OCI-LY3 (cell line): ENCODE results near the gene MAN1A1.

Source experiments
- H2AFZ ChIP-seq: fragments of 200-600, 300-600 bp; shearing (Covaris generic); 2 replicates; pipeline ENCODE4 v1.6.0; 2014; ENCODE audit warnings: antibody characterized with exemption, low read depth, low read length
- H3K27ac ChIP-seq: fragments of 200-600, 300-600 bp; sonication (generic); 2 replicates; pipeline ENCODE4 v1.5.1; 2014; ENCODE audit warnings: mild to moderate bottlenecking, low read length, moderate library complexity, mixed read lengths
- H3K27me3 ChIP-seq: fragments of 200-600, 300-600 bp; sonication (generic); 2 replicates; pipeline ENCODE4 v1.6.1; 2014; ENCODE audit warnings: low read depth, low read length, mixed read lengths
- H3K36me3 ChIP-seq: fragments of 200-600, 300-600 bp; sonication (generic); replicated peaks from 2 replicates; pipeline ENCODE3; 2014; ENCODE audit warnings: low read depth, low read length, mixed read lengths
- H3K4me1 ChIP-seq: fragments of 300-600, 200-600 bp; sonication (generic); 2 replicates; pipeline ENCODE4 v1.6.1; 2014; ENCODE audit warnings: low read length, mixed read lengths
- H3K4me2 ChIP-seq: fragments of 200-600, 300-600 bp; sonication (generic); 2 replicates; pipeline ENCODE4 v1.6.1; 2014; ENCODE audit warnings: low read length, mixed read lengths
- H3K4me3 ChIP-seq: fragments of 300-600, 200-600 bp; sonication (generic); 2 replicates; pipeline ENCODE4 v1.5.1; 2014; ENCODE audit warnings: antibody characterized with exemption, mild to moderate bottlenecking, low read length, moderate library complexity
- H3K79me2 ChIP-seq: fragments of 300-600, 200-600 bp; shearing (Covaris generic); 2 replicates; pipeline ENCODE4 v1.6.1; 2014; ENCODE audit warnings: mild to moderate bottlenecking, low read length, mixed read lengths
- H3K9ac ChIP-seq: fragments of 300-600, 200-600 bp; shearing (Covaris generic); 2 replicates; pipeline ENCODE4 v1.6.0; 2014; ENCODE audit warnings: mild to moderate bottlenecking, low read length, moderate library complexity
- H3K9me3 ChIP-seq: fragments of 200-600, 300-600 bp; shearing (Covaris generic); 2 replicates; pipeline ENCODE4 v1.6.1; 2014; ENCODE audit warnings: low read length, mixed read lengths; ENCODE audit not compliant: insufficient read depth
- H4K20me1 ChIP-seq: fragments of 200-600, 300-600 bp; sonication (generic); 2 replicates; pipeline ENCODE4 v1.6.1; 2016; ENCODE audit warnings: low read length, mixed read lengths; ENCODE audit not compliant: insufficient read depth
- CTCF ChIP-seq: fragments of 200-600, 300-600 bp; sonication (generic); IDR thresholded peaks from 2 replicates; pipeline ENCODE4 v1.5.1; 2014; ENCODE audit warnings: antibody characterized with exemption, low read length, low read depth
- EZH2phosphoT487 ChIP-seq: fragments of 200-600 bp; shearing (Covaris generic); IDR thresholded peaks from 2 replicates; pipeline ENCODE4 v1.6.1; 2018; ENCODE audit warnings: antibody characterized with exemption, mixed run types, low read depth

Gene MAN1A1

GRCh38 chr6:119195848-119196247, 153.7 kb downstream of the MAN1A1 start:
- no peak for TF ChIP-seq EZH2phosphoT487
- no peak for TF ChIP-seq CTCF
- Histone ChIP-seq H3K9ac (no peak overlapping the region), H3K36me3 (no peaks in the 10 kb centered on the region), H2AFZ (no peak overlapping the region), H3K79me2 (no peaks in the 10 kb centered on the region), H3K27me3 (no peaks in the 10 kb centered on the region), H3K9me3 (no peaks in the 10 kb centered on the region), H3K4me1 (no peaks in the 10 kb centered on the region), H3K27ac (no peak overlapping the region), H3K4me2 (no peak overlapping the region), H4K20me1 (no peaks in the 10 kb centered on the region), H3K4me3 (no peak overlapping the region)

- H3K27me3 ChIP-seq = no peaks in the 10 kb centered on the region
- H4K20me1 ChIP-seq = no peaks in the 10 kb centered on the region
- no peaks in the 10 kb centered on the region for H3K36me3 ChIP-seq
- TF ChIP-seq CTCF (no peak), EZH2phosphoT487 (no peak)
- H3K79me2 ChIP-seq = no peaks in the 10 kb centered on the region
- H3K9me3 ChIP-seq = no peaks in the 10 kb centered on the region
- no peak overlapping the region for H3K4me3 ChIP-seq
- H3K27ac ChIP-seq = no peak overlapping the region
- no peak overlapping the region for H3K9ac ChIP-seq
- no peak overlapping the region for H3K4me2 ChIP-seq
- H2AFZ ChIP-seq = no peak overlapping the region
- H3K4me1 ChIP-seq = no peaks in the 10 kb centered on the region
Measured at GRCh38 chr6:119195204-119195603, 154.4 kb downstream of the MAN1A1 start.

GRCh38 chr6:119193707-119194106, 155.9 kb downstream of the MAN1A1 start:
- no peaks in the 10 kb centered on the region for H3K27me3 ChIP-seq
- H3K9ac ChIP-seq = no peak overlapping the region
- H3K4me2 ChIP-seq = no peak overlapping the region
- H3K27ac ChIP-seq = no peak overlapping the region
- H3K36me3 ChIP-seq = no peaks in the 10 kb centered on the region
- no peak overlapping the region for H3K4me3 ChIP-seq
- H3K4me1 ChIP-seq = no peaks in the 10 kb centered on the region
- TF ChIP-seq EZH2phosphoT487 (no peak), CTCF (no peak)
- no peaks in the 10 kb centered on the region for H3K9me3 ChIP-seq
- no peak overlapping the region for H2AFZ ChIP-seq
- no peaks in the 10 kb centered on the region for H3K79me2 ChIP-seq
- no peaks in the 10 kb centered on the region for H4K20me1 ChIP-seq

DNA sequence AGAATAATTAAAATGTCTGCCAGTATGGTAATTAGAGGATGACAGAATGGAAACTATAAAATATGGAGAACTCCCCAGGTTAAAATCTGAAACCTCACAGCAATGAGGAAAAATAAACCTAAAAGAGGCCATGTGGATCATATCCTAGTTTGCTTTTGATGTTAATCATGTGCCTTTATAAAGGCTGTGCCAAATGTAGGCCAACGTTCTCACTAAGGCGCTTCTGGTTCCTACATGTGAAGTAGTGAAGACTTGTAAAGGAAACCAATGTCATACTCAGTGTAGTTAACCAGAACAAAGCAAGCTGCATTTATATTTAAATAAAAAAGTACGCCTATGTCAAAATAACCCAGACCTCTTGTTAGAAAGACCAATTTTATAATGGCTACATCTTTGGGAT, 157.4 kb downstream of the MAN1A1 start:
- H3K79me2 ChIP-seq = no peaks in the 10 kb centered on the region
- no peak for TF ChIP-seq EZH2phosphoT487
- TF ChIP-seq CTCF = no peak
- H3K9ac ChIP-seq = no peak overlapping the region
- H3K27me3 ChIP-seq = no peaks in the 10 kb centered on the region
- H3K4me2 ChIP-seq = no peak overlapping the region
- no peak overlapping the region for H2AFZ ChIP-seq
- no peaks in the 10 kb centered on the region for H3K36me3 ChIP-seq
- no peaks in the 10 kb centered on the region for H3K4me1 ChIP-seq
- H3K9me3 ChIP-seq = no peaks in the 10 kb centered on the region
- no peaks in the 10 kb centered on the region for H4K20me1 ChIP-seq
- no peak overlapping the region for H3K4me3 ChIP-seq
- no peak overlapping the region for H3K27ac ChIP-seq
